Chondrocyte (in vitro differentiated cells): ENCODE data around the gene CLTB. TPM values are rescaled to one million over a fixed set of nuclear protein-coding genes. Genes with fewer than 3 reads are reported as not detected.
A peak's percentile ranks its signal among the peaks of the same experiment; 100 is the strongest.

Experiments
- DNase-seq: peaks from one replicate; pipeline ENCODE4 v3.0.0; 2021; ENCODE audit warnings: mixed read lengths, low spot score
- H3K27ac Mint-ChIP-seq: one replicate; pipeline ENCODE4 v1.8.0; 2021; ENCODE audit warnings: mild to moderate bottlenecking, moderate library complexity, mixed read lengths; ENCODE audit not compliant: unreplicated experiment
- H3K27me3 Mint-ChIP-seq: 2 replicates; pipeline ENCODE4 v1.8.0; 2021; ENCODE audit warnings: low read depth, mixed read lengths
- H3K36me3 Mint-ChIP-seq: 2 replicates; pipeline ENCODE4 v1.8.0; 2021; ENCODE audit warnings: low read depth, mixed read lengths
- H3K4me1 Mint-ChIP-seq: 2 replicates; pipeline ENCODE4 v1.8.0; 2021; ENCODE audit warnings: low read depth, mild to moderate bottlenecking, mixed read lengths
- H3K4me3 Mint-ChIP-seq: one replicate; pipeline ENCODE4 v1.8.0; 2021; ENCODE audit warnings: mild to moderate bottlenecking, moderate library complexity, mixed read lengths; ENCODE audit not compliant: unreplicated experiment
- H3K9me3 Mint-ChIP-seq: 2 replicates; pipeline ENCODE4 v1.8.0; 2021; ENCODE audit warnings: low read depth, mixed read lengths
- CTCF ChIP-seq: fragments of 200-600 bp; sonication (generic); IDR thresholded peaks from 2 replicates; pipeline ENCODE4 v1.5.0; 2021; ENCODE audit warnings: antibody characterized with exemption, mild to moderate bottlenecking, moderate library complexity
- total RNA-seq: library from RNA; stranded (reverse); gene quantifications from 3 replicates; pipeline ENCODE4 v1.2.1, GENCODE V29; 2021

The CLTB gene
- total RNA-seq, 1 donor from 2014 or later = 65.3 TPM

GRCh38 chr5:176426876-176427275 lies 10.5 kb upstream of the CLTB start:
- no peak for TF ChIP-seq CTCF
- H3K4me1 Mint-ChIP-seq = peaks cover 28% of the 10 kb centered on the region
- no peak for DNase-seq
- peaks cover 11% of the 10 kb centered on the region for H3K27me3 Mint-ChIP-seq
- no peaks in the 10 kb centered on the region for H3K9me3 Mint-ChIP-seq
- H3K36me3 Mint-ChIP-seq = peaks cover 1% of the 10 kb centered on the region
- no peak overlapping the region for H3K27ac Mint-ChIP-seq
- no peak overlapping the region for H3K4me3 Mint-ChIP-seq

- Mint-ChIP-seq H3K36me3 (peaks cover 1% of the 10 kb centered on the region), H3K4me3 (no peak overlapping the region), H3K9me3 (peaks cover 5% of the 10 kb centered on the region), H3K4me1 (peaks cover 28% of the 10 kb centered on the region), H3K27ac (peak overlapping the region; percentile 55), H3K27me3 (peaks cover 13% of the 10 kb centered on the region)
- no peak for DNase-seq
- no peak for TF ChIP-seq CTCF
These were observed 9.5 kb upstream of the CLTB start for GRCh38 chr5:176425791-176426190.

GRCh38 chr5:176425138-176425537 lies 8.8 kb upstream of the CLTB start:
- DNase-seq = no peak
- H3K4me3 Mint-ChIP-seq = no peak overlapping the region
- H3K9me3 Mint-ChIP-seq = peaks cover 8% of the 10 kb centered on the region
- peak overlapping the region; percentile 78 for H3K27ac Mint-ChIP-seq
- H3K4me1 Mint-ChIP-seq = peaks cover 28% of the 10 kb centered on the region
- TF ChIP-seq CTCF = no peak
- H3K27me3 Mint-ChIP-seq = peaks cover 20% of the 10 kb centered on the region
- peaks cover 1% of the 10 kb centered on the region for H3K36me3 Mint-ChIP-seq

DNA sequence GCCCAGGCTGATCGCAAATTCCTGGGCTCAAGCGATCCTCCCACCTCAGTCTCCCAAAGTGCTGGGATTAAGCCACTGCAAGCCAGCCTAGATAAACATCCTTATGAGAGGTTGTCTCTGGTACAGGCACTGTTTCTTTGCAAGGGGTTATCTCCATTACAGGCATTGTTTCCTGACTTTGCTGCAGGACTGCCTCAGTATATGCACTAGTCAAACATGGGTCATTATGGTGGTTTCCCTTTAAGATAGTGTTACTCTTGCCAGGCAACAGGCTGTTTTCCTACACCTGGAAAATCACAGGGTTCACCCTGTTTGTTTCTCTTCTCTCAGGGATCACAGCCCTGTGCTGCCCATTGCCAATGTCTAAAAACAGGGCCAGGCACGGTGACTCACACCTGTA lies 7.8 kb upstream of the CLTB start:
- peaks cover 28% of the 10 kb centered on the region for H3K4me1 Mint-ChIP-seq
- TF ChIP-seq CTCF = no peak
- H3K27me3 Mint-ChIP-seq = peaks cover 21% of the 10 kb centered on the region
- no peak overlapping the region for H3K4me3 Mint-ChIP-seq
- peaks cover 1% of the 10 kb centered on the region for H3K36me3 Mint-ChIP-seq
- peaks cover 8% of the 10 kb centered on the region for H3K9me3 Mint-ChIP-seq
- no peak overlapping the region for H3K27ac Mint-ChIP-seq
- DNase-seq = no peak

- Mint-ChIP-seq H3K27ac (no peak overlapping the region), H3K36me3 (peaks cover 1% of the 10 kb centered on the region), H3K4me1 (peaks cover 34% of the 10 kb centered on the region), H3K9me3 (peaks cover 8% of the 10 kb centered on the region), H3K4me3 (no peak overlapping the region), H3K27me3 (peaks cover 21% of the 10 kb centered on the region)
- no peak for TF ChIP-seq CTCF
- DNase-seq = no peak
These were observed 4.7 kb upstream of the CLTB start for GRCh38 chr5:176420972-176421544.
